C4-2B (cell line): ENCODE data around the gene GTF3A.

ENCODE experiments used
- ZFX ChIP-seq: fragments of 450-650 bp; IDR thresholded peaks from 2 replicates; pipeline ENCODE4 v1.6.1; 2017
- TF ChIP-seq, protein P1 (sequence below): fragments of 450-650 bp; conservative IDR thresholded peaks from 2 replicates; pipeline ENCODE4 v1.5.1; 2017; ENCODE audit warnings: mild to moderate bottlenecking

- TF ChIP-seq, protein P1, sequence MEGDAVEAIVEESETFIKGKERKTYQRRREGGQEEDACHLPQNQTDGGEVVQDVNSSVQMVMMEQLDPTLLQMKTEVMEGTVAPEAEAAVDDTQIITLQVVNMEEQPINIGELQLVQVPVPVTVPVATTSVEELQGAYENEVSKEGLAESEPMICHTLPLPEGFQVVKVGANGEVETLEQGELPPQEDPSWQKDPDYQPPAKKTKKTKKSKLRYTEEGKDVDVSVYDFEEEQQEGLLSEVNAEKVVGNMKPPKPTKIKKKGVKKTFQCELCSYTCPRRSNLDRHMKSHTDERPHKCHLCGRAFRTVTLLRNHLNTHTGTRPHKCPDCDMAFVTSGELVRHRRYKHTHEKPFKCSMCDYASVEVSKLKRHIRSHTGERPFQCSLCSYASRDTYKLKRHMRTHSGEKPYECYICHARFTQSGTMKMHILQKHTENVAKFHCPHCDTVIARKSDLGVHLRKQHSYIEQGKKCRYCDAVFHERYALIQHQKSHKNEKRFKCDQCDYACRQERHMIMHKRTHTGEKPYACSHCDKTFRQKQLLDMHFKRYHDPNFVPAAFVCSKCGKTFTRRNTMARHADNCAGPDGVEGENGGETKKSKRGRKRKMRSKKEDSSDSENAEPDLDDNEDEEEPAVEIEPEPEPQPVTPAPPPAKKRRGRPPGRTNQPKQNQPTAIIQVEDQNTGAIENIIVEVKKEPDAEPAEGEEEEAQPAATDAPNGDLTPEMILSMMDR = no peak
- no peak for TF ChIP-seq ZFX
These were observed 1.1 kb upstream of the GTF3A start for GRCh38 chr13:27423333-27423732.
